A549 (cell line): ENCODE data around the gene MYO9A. TPM values are rescaled to one million over a fixed set of nuclear protein-coding genes. Genes with fewer than 3 reads are reported as not detected.
A peak's percentile ranks its signal among the peaks of the same experiment; 100 is the strongest.

Source experiments
- ATAC-seq, 2 experiments: fragments of 200-7000 bp in 1 of 2; fragments of >200 bp in 1 of 2; cut with Nextera tagmentation in 1 of 2; cut with Tn5 transposase in 1 of 2; 3 replicates each; pipeline versions ENCODE4 v1.8.0 to v1.9.1; 2018 to 2020; ENCODE audit warnings: mild to moderate bottlenecking in 1 of 2, moderate library complexity in 1 of 2
- CTCF ChIA-PET: fragments of 300-600 bp; sonication (Branson Sonifier 250); formaldehyde crosslinking; extraction: SDS; loops from one replicate; lab custom pipeline; 2021; ENCODE audit warnings: antibody characterized with exemption, inconsistent platforms; lab: Yijun Ruan, JAX
- POLR2A ChIA-PET: fragments of 350-600 bp; formaldehyde crosslinking; extraction: SDS; loops from one replicate; lab custom pipeline; 2021; ENCODE audit warnings: antibody characterized with exemption, inconsistent platforms; lab: Yijun Ruan, JAX
- DNase-seq, 2 experiments: peaks; one replicate each; pipeline versions ENCODE4 v3.0.0 to v3.0.0-alpha.2; 2011 to 2016; ENCODE audit warnings: low read depth in 1 of 2, low spot score in 1 of 2
- FAIRE-seq: peaks from 2 replicates; lab custom pipeline; 2011; peaks lifted over from hg19 to GRCh38; lab: Jason Lieb, UNC
- H3K27ac ChIP-seq, 2 experiments: fragments of >200 bp; sonication (Bioruptor Twin); formaldehyde crosslinking; 3 replicates each; pipeline ENCODE4 v1.5.1; 2016 to 2017
- H3K4me1 ChIP-seq: fragments of >200 bp; sonication (Bioruptor Twin); formaldehyde crosslinking; 3 replicates; pipeline ENCODE4 v1.6.1; 2016
- H3K4me2 ChIP-seq: fragments of >200 bp; sonication (Bioruptor Twin); formaldehyde crosslinking; 3 replicates; pipeline ENCODE4 v1.6.1; 2016
- H3K4me3 ChIP-seq: fragments of >200 bp; sonication (Bioruptor Twin); formaldehyde crosslinking; 3 replicates; pipeline ENCODE4 v1.5.1; 2016
- H3K9me3 ChIP-seq: fragments of >200 bp; sonication (Bioruptor Twin); formaldehyde crosslinking; 3 replicates; pipeline ENCODE4 v1.6.1; 2016
- FOSL2 ChIP-seq, 2 experiments: fragments of 450-650 bp in 1 of 2; fragments of >200 bp in 1 of 2; sonication (Bioruptor Twin) in 1 of 2; formaldehyde crosslinking; IDR thresholded peaks; 2 replicates each; pipeline versions ENCODE4 v1.5.0 to v1.6.1; 2016 to 2020; ENCODE audit warnings: mild to moderate bottlenecking in 1 of 2, moderate library complexity in 1 of 2
- FOXS1 ChIP-seq: fragments of 250-450 bp; sonication (Bioruptor Pico); IDR thresholded peaks from 2 replicates; pipeline ENCODE4 v1.5.0; 2020; ENCODE audit warnings: mild to moderate bottlenecking, moderate library complexity
- GATA3 ChIP-seq: IDR thresholded peaks from 2 replicates; pipeline ENCODE4 v1.6.1; 2012; ENCODE audit warnings: borderline replicate concordance
- HES2 ChIP-seq: fragments of >200 bp; sonication (Bioruptor Twin); formaldehyde crosslinking; IDR thresholded peaks from 2 replicates; pipeline ENCODE4 v1.6.1; 2016
- HEYL ChIP-seq: fragments of 250-450 bp; sonication (Bioruptor Pico); IDR thresholded peaks from 2 replicates; pipeline ENCODE4 v1.8.0; 2021; ENCODE audit warnings: mild to moderate bottlenecking, moderate library complexity
- HOXA7 ChIP-seq: fragments of 250-450 bp; sonication (Bioruptor Pico); IDR thresholded peaks from 2 replicates; pipeline ENCODE4 v1.5.0; 2020; ENCODE audit warnings: mild to moderate bottlenecking, moderate library complexity
- HOXB5 ChIP-seq: fragments of 250-450 bp; sonication (Bioruptor Pico); IDR thresholded peaks from 2 replicates; pipeline ENCODE4 v1.5.0; 2020; ENCODE audit warnings: mild to moderate bottlenecking, moderate library complexity
- JUN ChIP-seq, 2 experiments: fragments of >200 bp; sonication (Bioruptor Twin); formaldehyde crosslinking; IDR thresholded peaks; 2 replicates in 1 of 2; 3 replicates in 1 of 2; pipeline ENCODE4 v1.6.1; 2016 to 2017
- JUNB ChIP-seq: fragments of >200 bp; sonication (Bioruptor Twin); formaldehyde crosslinking; IDR thresholded peaks from 2 replicates; pipeline ENCODE4 v1.6.1; 2016
- KDM5A ChIP-seq: fragments of 200-600 bp; sonication (generic); IDR thresholded peaks from 2 replicates; pipeline ENCODE4 v1.6.1; 2016; ENCODE audit warnings: antibody characterized with exemption, mild to moderate bottlenecking
- MAFK ChIP-seq: fragments of 450-650 bp; IDR thresholded peaks from 2 replicates; pipeline ENCODE4 v1.6.1; 2014; ENCODE audit not compliant: partially characterized antibody
- MAX ChIP-seq: IDR thresholded peaks from 2 replicates; pipeline ENCODE4 v1.6.1; 2012
- MAZ ChIP-seq: fragments of 150-350 bp; IDR thresholded peaks from 2 replicates; pipeline ENCODE4 v1.6.1; 2014; ENCODE audit warnings: antibody characterized with exemption, low read depth, low read length, borderline replicate concordance
- NPAS2 ChIP-seq: fragments of 250-450 bp; sonication (Bioruptor Pico); IDR thresholded peaks from 2 replicates; pipeline ENCODE4 v1.8.0; 2022; ENCODE audit warnings: mild to moderate bottlenecking, moderate library complexity, borderline replicate concordance
- NR3C1 ChIP-seq: fragments of >200 bp; sonication (Bioruptor Twin); formaldehyde crosslinking; IDR thresholded peaks from 3 replicates; pipeline ENCODE4 v1.6.1; 2017
- PHF8 ChIP-seq: fragments of 200-600 bp; sonication (generic); IDR thresholded peaks from 2 replicates; pipeline ENCODE4 v1.6.1; 2016; ENCODE audit warnings: low read depth, mild to moderate bottlenecking, antibody characterized with exemption, moderate library complexity, borderline replicate concordance
- POLR2A ChIP-seq: IDR thresholded peaks from 2 replicates; pipeline ENCODE4 v1.6.1; 2012; ENCODE audit warnings: mild to moderate bottlenecking, low read length
- RAD21 ChIP-seq, 2 experiments: fragments of >200 bp in 1 of 2; sonication (Bioruptor Twin) in 1 of 2; formaldehyde crosslinking in 1 of 2; IDR thresholded peaks in 1 of 2; conservative IDR thresholded peaks in 1 of 2; 2 replicates in 1 of 2; 3 replicates in 1 of 2; pipeline ENCODE4 v1.6.1; 2012 to 2018; ENCODE audit warnings: inconsistent platforms in 1 of 2
- RFX5 ChIP-seq: fragments of 450-650 bp; IDR thresholded peaks from 2 replicates; pipeline ENCODE4 v1.7.1; 2014; ENCODE audit warnings: antibody characterized with exemption, mild to moderate bottlenecking, moderate library complexity
- TFCP2L1 ChIP-seq: fragments of 250-450 bp; sonication (Bioruptor Pico); IDR thresholded peaks from 2 replicates; pipeline ENCODE4 v1.5.0; 2021; ENCODE audit warnings: mild to moderate bottlenecking
- TP53 ChIP-seq: fragments of 250-450 bp; sonication (Bioruptor Pico); IDR thresholded peaks from 2 replicates; pipeline ENCODE4 v1.5.0; 2021; ENCODE audit warnings: mild to moderate bottlenecking, moderate library complexity
- ZC3H11A ChIP-seq: fragments of 450-650 bp; IDR thresholded peaks from 2 replicates; pipeline ENCODE4 v1.6.1; 2014; ENCODE audit warnings: antibody characterized with exemption, mild to moderate bottlenecking
- ZFP36 ChIP-seq: fragments of 450-650 bp; IDR thresholded peaks from 2 replicates; pipeline ENCODE4 v1.6.1; 2014; ENCODE audit warnings: borderline replicate concordance; ENCODE audit not compliant: partially characterized antibody
- ZSCAN20 ChIP-seq: fragments of 250-450 bp; sonication (Bioruptor Pico); IDR thresholded peaks from 2 replicates; pipeline ENCODE4 v1.8.0; 2022; ENCODE audit warnings: mild to moderate bottlenecking, moderate library complexity
- WGBS: methylation state at CpG from one replicate; pipeline ENCODE4 v1.1.6; 2017; ENCODE audit errors: missing lambda C conversion rate; 5-methylcytosine and 5-hydroxymethylcytosine counted together
- polyA plus RNA-seq, 4 experiments: library from polyadenylated mRNA; depleted of rRNA in 3 of 4; stranded (reverse); fragments of >200 nt; fragmentation: RNase III in 1 of 4; extraction: RNeasy Plus Mini Kit Qiagen cat#74134 plus additional on column Dnase treatment in 1 of 4; gene quantifications; 2 replicates in 3 of 4; 3 replicates in 1 of 4; pipeline ENCODE4 v1.2.3, GENCODE V29; 2011 to 2017
- TF ChIP-seq, protein P1 (sequence below): IDR thresholded peaks from 2 replicates; pipeline ENCODE4 v1.6.1; 2012
- TF ChIP-seq, protein P2 (sequence below): fragments of 250-450 bp; sonication (Bioruptor Pico); IDR thresholded peaks from 2 replicates; pipeline ENCODE4 v1.5.0; 2021; ENCODE audit warnings: mild to moderate bottlenecking, moderate library complexity, borderline replicate concordance

MYO9A gene
- polyA plus RNA-seq, 2 of the 4 experiments (the other 2 are of a cell fraction): 5.9 to 21.9 TPM

DNA sequence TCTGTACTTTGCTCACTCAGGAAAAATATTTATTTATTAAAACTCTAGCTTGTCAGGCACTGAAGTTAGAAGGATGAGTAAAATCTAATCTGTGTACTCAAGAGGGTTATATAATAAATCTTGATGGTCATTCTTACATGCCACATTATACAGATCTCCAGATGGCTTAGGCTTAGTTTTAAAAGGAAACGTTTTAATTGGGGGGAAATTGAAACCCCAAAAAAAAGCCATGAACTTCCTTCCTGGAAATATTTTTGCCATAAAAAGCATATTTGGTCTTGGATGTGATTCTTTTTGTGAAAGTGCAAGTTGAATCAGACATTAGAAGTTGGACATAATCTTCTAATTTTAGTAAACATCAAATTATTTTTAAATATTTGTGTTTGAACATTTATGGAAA is 6.3 kb upstream of the MYO9A start:
- Histone ChIP-seq H3K4me2 (no peak overlapping the region), H3K27ac (no peak overlapping the region), H3K4me1 (0 out of 3 replicates have a peak, but pooled peaks cover under 1% of the 10 kb centered on the region), H3K4me3 (no peak overlapping the region), H3K9me3 (no peaks in the 10 kb centered on the region)
- TF ChIP-seq ZFP36: no peak
- TF ChIP-seq HEYL: no peak
- no peak for TF ChIP-seq MAX
- no peak for TF ChIP-seq MAFK
- no peak for TF ChIP-seq ZC3H11A
- TF ChIP-seq HOXA7: no peak
- no peak for TF ChIP-seq NR3C1
- no peak for TF ChIP-seq GATA3
- DNase-seq (no peak), FAIRE-seq (no peak), ATAC-seq (no peak)
- CTCF ChIA-PET: interaction anchor here (1.0 to 1.9 kb wide), 2 partner anchors 32 to 35 kb away, joined by 3 to 6 read pairs; no protein-coding TSS in a partner anchor
- POLR2A ChIA-PET: no interaction called here
- 22% methylated on average over 1 of the region's 1 CpG for WGBS

DNA sequence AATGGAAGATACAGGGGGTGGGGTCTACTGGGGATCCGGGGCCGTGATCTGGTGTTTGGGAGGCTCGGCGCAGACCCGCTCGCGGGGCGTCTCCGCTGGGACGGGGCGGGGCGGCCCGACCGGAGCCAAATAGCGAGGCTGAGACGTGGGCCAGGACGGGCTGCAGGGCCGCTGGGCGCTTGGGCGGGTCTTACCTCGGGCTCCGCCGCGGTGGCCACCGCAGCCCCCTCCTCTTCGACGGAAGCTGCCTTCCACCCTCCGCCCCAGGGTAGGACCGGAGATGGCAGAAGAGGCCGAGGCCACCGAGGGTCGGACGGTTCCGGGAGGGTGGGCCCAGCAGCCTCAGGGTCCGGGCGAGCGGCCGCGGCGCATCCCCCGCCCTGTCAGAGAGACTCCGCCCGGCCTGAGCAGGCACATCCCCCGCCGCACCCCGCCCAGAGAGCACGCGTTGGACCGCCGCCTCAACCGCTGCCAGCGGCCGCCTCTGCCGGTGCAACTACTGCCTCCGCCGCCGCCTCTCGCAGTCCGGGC is 399 bp downstream of the MYO9A start:
- POLR2A ChIA-PET: interaction anchor here (0.7 to 2.0 kb wide), 8 partner anchors 11 to 339 kb away, joined by 3 to 12 read pairs (median 5); no protein-coding TSS in a partner anchor

DNA sequence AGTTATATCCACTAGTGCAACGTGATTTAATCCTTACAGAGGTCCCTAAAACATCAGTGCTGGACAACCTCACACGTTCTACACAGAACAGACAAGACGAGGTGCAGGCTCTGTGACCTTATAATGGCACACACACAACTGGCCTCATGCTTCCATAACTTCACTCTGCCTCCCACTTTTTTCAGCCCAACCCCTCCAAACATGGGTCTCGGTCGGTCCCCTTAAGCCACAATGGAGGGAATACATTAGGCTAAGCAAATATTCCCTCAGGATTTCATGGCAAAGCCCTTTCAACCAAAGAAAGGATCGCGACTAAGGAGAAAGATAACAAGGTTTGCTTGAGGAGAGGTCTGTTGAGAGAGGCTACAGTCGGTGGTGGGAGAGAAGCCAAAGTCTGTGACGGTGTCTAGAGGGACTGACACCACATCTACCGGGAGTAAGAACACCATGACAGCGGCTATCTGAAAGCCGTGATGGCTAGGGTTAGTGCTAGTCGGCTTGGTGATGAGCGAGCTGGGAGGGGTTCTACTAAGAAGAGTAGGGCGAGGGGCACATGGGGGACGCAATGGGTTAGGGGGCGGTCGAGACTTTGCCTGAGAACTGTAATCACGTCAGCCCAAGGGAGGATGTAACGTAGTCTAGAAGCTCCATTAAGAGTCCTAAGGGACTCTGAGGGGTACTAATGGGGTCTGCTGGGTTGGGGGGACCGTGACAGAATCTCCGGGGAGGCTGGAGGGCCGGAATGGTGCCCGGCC is 1.0 kb downstream of the MYO9A start:
- POLR2A ChIA-PET: interaction anchor here (2.0 kb wide), 1 partner anchor 110 kb away, joined by 6 read pairs; no protein-coding TSS in a partner anchor
- peak; percentile 36 for ATAC-seq
- H3K4me1 ChIP-seq: peaks cover 40% of the 10 kb centered on the region
- peak; percentile 18 for FAIRE-seq
- H3K9me3 ChIP-seq: no peaks in the 10 kb centered on the region
- H3K27ac ChIP-seq: peak overlapping the region; percentile 90 to 94
- 6% methylated on average over 23 of the region's 24 CpGs for WGBS
- peak overlapping the region; percentile 79 for H3K4me3 ChIP-seq
- DNase-seq: peak; percentile 28 to 34
- CTCF ChIA-PET: interaction anchor here (2.4 kb wide), 1 partner anchor 40 kb away, joined by 9 read pairs; no protein-coding TSS in a partner anchor
- H3K4me2 ChIP-seq: peak overlapping the region; percentile 95
- TF ChIP-seq TP53 (CRISPR knock-in tag) (no peak), JUNB (no peak), HES2 (no peak), RFX5 (no peak), NPAS2 (CRISPR knock-in tag) (no peak), JUN (IDR thresholded peaks at IDR 0.05) (no peak), HEYL (no peak), FOSL2 (IDR thresholded peaks at IDR 0.05) (no peak), FOSL2 (CRISPR knock-in tag; IDR thresholded peaks at IDR 0.05) (no peak), KDM5A (no peak)
- TF ChIP-seq, protein P1, sequence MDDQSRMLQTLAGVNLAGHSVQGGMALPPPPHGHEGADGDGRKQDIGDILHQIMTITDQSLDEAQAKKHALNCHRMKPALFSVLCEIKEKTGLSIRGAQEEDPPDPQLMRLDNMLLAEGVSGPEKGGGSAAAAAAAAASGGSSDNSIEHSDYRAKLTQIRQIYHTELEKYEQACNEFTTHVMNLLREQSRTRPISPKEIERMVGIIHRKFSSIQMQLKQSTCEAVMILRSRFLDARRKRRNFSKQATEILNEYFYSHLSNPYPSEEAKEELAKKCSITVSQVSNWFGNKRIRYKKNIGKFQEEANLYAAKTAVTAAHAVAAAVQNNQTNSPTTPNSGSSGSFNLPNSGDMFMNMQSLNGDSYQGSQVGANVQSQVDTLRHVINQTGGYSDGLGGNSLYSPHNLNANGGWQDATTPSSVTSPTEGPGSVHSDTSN: no peak
- TF ChIP-seq, protein P2, sequence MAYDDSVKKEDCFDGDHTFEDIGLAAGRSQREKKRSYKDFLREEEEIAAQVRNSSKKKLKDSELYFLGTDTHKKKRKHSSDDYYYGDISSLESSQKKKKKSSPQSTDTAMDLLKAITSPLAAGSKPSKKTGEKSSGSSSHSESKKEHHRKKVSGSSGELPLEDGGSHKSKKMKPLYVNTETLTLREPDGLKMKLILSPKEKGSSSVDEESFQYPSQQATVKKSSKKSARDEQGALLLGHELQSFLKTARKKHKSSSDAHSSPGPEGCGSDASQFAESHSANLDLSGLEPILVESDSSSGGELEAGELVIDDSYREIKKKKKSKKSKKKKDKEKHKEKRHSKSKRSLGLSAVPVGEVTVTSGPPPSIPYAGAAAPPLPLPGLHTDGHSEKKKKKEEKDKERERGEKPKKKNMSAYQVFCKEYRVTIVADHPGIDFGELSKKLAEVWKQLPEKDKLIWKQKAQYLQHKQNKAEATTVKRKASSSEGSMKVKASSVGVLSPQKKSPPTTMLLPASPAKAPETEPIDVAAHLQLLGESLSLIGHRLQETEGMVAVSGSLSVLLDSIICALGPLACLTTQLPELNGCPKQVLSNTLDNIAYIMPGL (CRISPR knock-in tag): no peak

More for the DNA sequence above, 399 bp downstream of the MYO9A start:
- Histone ChIP-seq H3K4me2 (peak overlapping the region; percentile 95), H3K27ac (peak overlapping the region; percentile 90 to 94), H3K9me3 (no peaks in the 10 kb centered on the region), H3K4me3 (peak overlapping the region; percentile 79), H3K4me1 (peaks cover 34% of the 10 kb centered on the region)
- ATAC-seq (peak; percentile 86 to 95), DNase-seq (peak; percentile 87), FAIRE-seq (no peak)
- CTCF ChIA-PET: interaction anchor here (1.0 to 2.4 kb wide), 2 partner anchors 24 to 39 kb away, joined by 4 to 9 read pairs; no protein-coding TSS in a partner anchor
- TF ChIP-seq PHF8 (peak; percentile 75), ZSCAN20 (no peak), MAZ (peak; percentile 29; the same call in 1 of the 2 replicates), POLR2A (peak; percentile 64), RAD21 (conservative IDR thresholded peaks at IDR 0.05 in 1 of 2, IDR thresholded peaks at IDR 0.05 in 1 of 2) (no peak; a peak in 2 of 5 replicates), FOSL2 (IDR thresholded peaks at IDR 0.05) (no peak), FOSL2 (CRISPR knock-in tag; IDR thresholded peaks at IDR 0.05) (0 out of 2 replicates have a peak, but pooled peaks have one; percentile 19), HOXB5 (CRISPR knock-in tag) (0 out of 2 replicates have a peak, but pooled peaks have one; percentile 46), MAX (peak; percentile 77), TFCP2L1 (peak; percentile 88; the same call in 1 of the 2 replicates), FOXS1 (no peak)
- 2% methylated on average over 34 of the region's 59 CpGs for WGBS
